ENCODE results near the gene SLC66A2. TPM values are rescaled to one million over a fixed set of nuclear protein-coding genes. Genes with fewer than 3 reads are reported as not detected.

Gene SLC66A2
- total and polyA plus RNA-seq, 2 experiments from 2014 or later = 33.1 to 67.0 TPM

- no peak overlapping the region for H3K9ac ChIP-seq
- H4K20me1 ChIP-seq (ENCODE audit: insufficient read depth) = no peaks in the 10 kb centered on the region
- H3K79me2 ChIP-seq (ENCODE audit: insufficient read depth) = no peaks in the 10 kb centered on the region
- H3K27me3 ChIP-seq (replicated peaks; ENCODE audit: insufficient read depth) = peaks cover 23% of the 10 kb centered on the region
- no peak overlapping the region for H2AFZ ChIP-seq
- no peak overlapping the region for H3K4me2 ChIP-seq (ENCODE audit: unreplicated experiment)
- 45 to 46% methylated on average over 19 of the region's 19 CpGs for WGBS, 2 experiments (ENCODE audit: low coverage in 1 of 2, low lambda C conversion rate in 2 of 2, missing lambda C conversion rate in 2 of 2)
- H3K4me3 ChIP-seq = no peak overlapping the region
- no peaks in the 10 kb centered on the region for H3K36me3 ChIP-seq (ENCODE audit: low read depth)
- no peaks in the 10 kb centered on the region for H3K4me1 ChIP-seq (ENCODE audit: insufficient read depth)
- H3K9me3 ChIP-seq (ENCODE audit: low read depth) = no peaks in the 10 kb centered on the region
- no peak for DNase-seq
- H3K27ac ChIP-seq = no peak overlapping the region
- TF ChIP-seq EZH2phosphoT487 (IDR thresholded peaks at IDR 0.05; ENCODE audit: insufficient read depth, low read depth) = no peak
- TF ChIP-seq EZH2 (IDR thresholded peaks at IDR 0.05; ENCODE audit: insufficient read depth, poor library complexity, severe bottlenecking) = no peak
- no peaks in the 10 kb centered on the region for H3F3A ChIP-seq (ENCODE audit: insufficient read depth)
- in situ Hi-C loops (cut with MboI) = no loop called here
- H3K9me2 ChIP-seq (ENCODE audit: insufficient read depth) = no peaks in the 10 kb centered on the region
Observed at GRCh38 chr18:79870301-79871025, 81.0 kb downstream of the SLC66A2 start.

DNA sequence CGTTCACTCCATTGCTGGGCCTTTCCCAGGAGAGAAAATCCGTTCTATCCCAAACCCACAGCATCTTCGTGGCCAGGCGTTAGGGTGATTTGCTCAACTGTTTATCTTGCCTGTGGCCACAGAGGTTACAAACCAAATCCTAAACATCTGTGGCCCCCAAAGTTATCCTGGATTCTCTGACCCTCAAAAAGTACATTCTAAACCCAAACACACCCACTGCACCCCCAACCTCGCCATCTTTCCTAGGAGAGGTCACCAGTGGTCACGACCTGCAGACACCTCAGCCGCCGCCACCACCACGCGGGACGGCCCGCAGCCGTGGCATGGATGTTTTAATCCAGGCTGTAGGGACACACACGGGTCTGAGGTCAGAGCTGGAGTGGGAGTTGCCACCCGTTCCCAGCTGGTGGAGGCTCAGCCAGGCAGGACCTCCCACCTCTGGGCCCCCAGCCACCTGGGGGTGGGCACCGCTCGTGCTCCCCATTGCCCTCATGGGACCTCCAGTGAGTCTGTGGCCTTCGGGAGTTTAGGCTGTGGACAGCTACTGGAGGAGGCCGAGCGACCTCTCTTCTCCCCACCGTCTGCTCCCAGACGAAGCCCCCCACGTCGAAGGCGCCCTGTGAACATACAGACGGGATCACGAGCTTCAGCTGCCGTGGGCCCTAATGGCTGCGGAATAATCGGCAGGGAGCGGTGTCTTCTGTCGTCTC is 81.7 kb downstream of the SLC66A2 start:
- TF ChIP-seq EZH2 (IDR thresholded peaks at IDR 0.05; ENCODE audit: insufficient read depth, poor library complexity, severe bottlenecking) (no peak), EZH2phosphoT487 (IDR thresholded peaks at IDR 0.05; ENCODE audit: insufficient read depth, low read depth) (no peak)
- in situ Hi-C loops (cut with MboI) = no loop called here
- no peaks in the 10 kb centered on the region for H3F3A ChIP-seq (ENCODE audit: insufficient read depth)

DNA sequence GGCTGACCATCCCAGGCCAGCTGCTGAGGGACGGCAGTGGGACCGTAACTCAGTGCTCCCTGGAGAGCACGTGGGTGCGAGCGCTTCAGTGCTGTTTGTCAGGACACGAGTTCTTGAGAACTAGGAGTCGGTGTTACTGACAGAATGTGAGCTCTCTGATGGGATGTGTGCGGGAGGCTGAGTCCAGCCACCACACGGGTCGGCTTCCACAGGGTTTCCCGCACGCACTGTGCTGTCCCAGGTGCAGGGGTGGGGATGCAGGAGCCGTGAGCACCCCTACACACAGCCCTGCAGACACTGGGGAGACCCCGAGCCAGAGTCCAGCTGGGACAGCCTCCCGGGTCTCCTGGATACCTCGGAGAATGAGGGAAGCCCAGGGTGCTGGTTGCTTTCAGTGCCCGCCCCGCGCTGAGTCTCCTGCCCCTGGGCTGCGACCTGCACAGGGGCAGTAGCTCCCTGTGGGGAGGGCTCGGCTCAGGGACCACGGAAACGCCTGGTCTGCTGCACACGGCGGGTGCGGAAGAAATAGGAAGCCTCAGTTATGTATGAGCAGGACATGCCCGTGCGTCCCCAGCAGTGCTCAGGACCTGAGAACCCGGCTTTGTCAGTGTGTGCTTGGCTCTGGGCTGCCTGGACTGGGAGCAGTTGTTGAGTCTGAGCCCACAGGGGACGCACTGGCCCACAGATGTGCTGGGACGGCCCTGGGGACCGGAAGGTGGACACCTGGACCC is 82.5 kb downstream of the SLC66A2 start:
- 68 to 72% methylated on average over 31 of the region's 32 CpGs for WGBS, 2 experiments (ENCODE audit: low coverage in 1 of 2, low lambda C conversion rate in 2 of 2, missing lambda C conversion rate in 2 of 2)

More for the DNA sequence above, 81.7 kb downstream of the SLC66A2 start:
- H4K20me1 ChIP-seq (ENCODE audit: insufficient read depth) = no peaks in the 10 kb centered on the region
- no peaks in the 10 kb centered on the region for H3K9me2 ChIP-seq (ENCODE audit: insufficient read depth)
- H3K4me2 ChIP-seq (ENCODE audit: unreplicated experiment) = no peak overlapping the region
- no peak for DNase-seq
- no peak overlapping the region for H2AFZ ChIP-seq
- no peaks in the 10 kb centered on the region for H3K36me3 ChIP-seq (ENCODE audit: low read depth)
- H3K9ac ChIP-seq = no peak overlapping the region
- H3K27ac ChIP-seq = no peak overlapping the region
- WGBS, 2 experiments (ENCODE audit: low coverage in 1 of 2, low lambda C conversion rate in 2 of 2, missing lambda C conversion rate in 2 of 2) = 71 to 72% methylated on average over 30 to 32 of the region's 32 CpGs
- peaks cover 23% of the 10 kb centered on the region for H3K27me3 ChIP-seq (replicated peaks; ENCODE audit: insufficient read depth)
- no peaks in the 10 kb centered on the region for H3K4me1 ChIP-seq (ENCODE audit: insufficient read depth)
- no peak overlapping the region for H3K4me3 ChIP-seq
- H3K79me2 ChIP-seq (ENCODE audit: insufficient read depth) = no peaks in the 10 kb centered on the region
- no peaks in the 10 kb centered on the region for H3K9me3 ChIP-seq (ENCODE audit: low read depth)

DNA sequence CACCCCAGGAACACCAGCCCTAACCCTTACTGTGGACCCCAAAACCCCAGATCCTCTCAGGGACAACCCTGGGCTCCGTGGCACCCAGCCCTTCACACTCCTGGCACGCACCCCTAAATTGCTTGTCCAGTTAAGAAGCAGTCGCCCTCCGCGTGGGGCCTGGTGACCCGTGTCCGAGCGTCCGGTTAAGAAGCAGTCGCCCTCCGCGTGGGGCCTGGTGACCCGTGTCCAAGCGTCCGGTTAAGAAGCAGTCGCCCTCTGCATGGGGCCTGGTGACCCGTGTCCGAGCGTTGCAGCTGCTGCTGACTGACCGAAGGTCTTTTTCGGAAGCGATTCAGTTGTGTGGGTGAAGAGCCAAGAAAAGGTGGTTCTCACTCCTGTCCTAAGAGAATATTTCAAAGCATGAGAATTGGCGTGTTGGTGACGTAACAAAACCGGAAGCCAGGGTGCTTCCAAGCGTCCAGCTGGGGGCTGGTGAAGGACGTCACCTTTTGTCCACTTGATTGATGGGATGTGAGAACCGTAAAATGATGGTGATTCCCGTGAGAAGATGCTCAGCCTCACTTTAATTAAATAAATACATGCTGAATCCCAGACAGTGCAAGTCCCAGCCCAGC is 83.2 kb downstream of the SLC66A2 start:
- in situ Hi-C loops (cut with MboI) = no loop called here
- WGBS, 2 experiments (ENCODE audit: low coverage in 1 of 2, low lambda C conversion rate in 2 of 2, missing lambda C conversion rate in 2 of 2) = 79 to 83% methylated on average over 29 of the region's 29 CpGs
- Histone ChIP-seq H3F3A (ENCODE audit: insufficient read depth) (no peaks in the 10 kb centered on the region), H3K27ac (no peak overlapping the region), H3K36me3 (ENCODE audit: low read depth) (no peaks in the 10 kb centered on the region), H4K20me1 (ENCODE audit: insufficient read depth) (no peaks in the 10 kb centered on the region), H3K4me1 (ENCODE audit: insufficient read depth) (no peaks in the 10 kb centered on the region), H2AFZ (no peak overlapping the region), H3K9ac (no peak overlapping the region), H3K27me3 (replicated peaks; ENCODE audit: insufficient read depth) (peaks cover 10% of the 10 kb centered on the region; the same call in 1 of the 2 replicates), H3K79me2 (ENCODE audit: insufficient read depth) (no peaks in the 10 kb centered on the region), H3K9me2 (ENCODE audit: insufficient read depth) (no peaks in the 10 kb centered on the region), H3K4me2 (ENCODE audit: unreplicated experiment) (no peak overlapping the region), H3K9me3 (ENCODE audit: low read depth) (no peaks in the 10 kb centered on the region), H3K4me3 (no peak overlapping the region)
- TF ChIP-seq EZH2 (IDR thresholded peaks at IDR 0.05; ENCODE audit: insufficient read depth, poor library complexity, severe bottlenecking) = no peak
- no peak for TF ChIP-seq EZH2phosphoT487 (IDR thresholded peaks at IDR 0.05; ENCODE audit: insufficient read depth, low read depth)
- DNase-seq = no peak

More for the DNA sequence above, 82.5 kb downstream of the SLC66A2 start:
- Histone ChIP-seq H3K9ac (no peak overlapping the region), H3K27ac (no peak overlapping the region), H3K4me3 (no peak overlapping the region), H4K20me1 (ENCODE audit: insufficient read depth) (no peaks in the 10 kb centered on the region), H3K9me3 (ENCODE audit: low read depth) (no peaks in the 10 kb centered on the region), H3K4me2 (ENCODE audit: unreplicated experiment) (no peak overlapping the region), H3K9me2 (ENCODE audit: insufficient read depth) (no peaks in the 10 kb centered on the region), H3K36me3 (ENCODE audit: low read depth) (no peaks in the 10 kb centered on the region), H3K79me2 (ENCODE audit: insufficient read depth) (no peaks in the 10 kb centered on the region), H3K27me3 (replicated peaks; ENCODE audit: insufficient read depth) (peaks cover 17% of the 10 kb centered on the region), H2AFZ (no peak overlapping the region), H3F3A (ENCODE audit: insufficient read depth) (no peaks in the 10 kb centered on the region), H3K4me1 (ENCODE audit: insufficient read depth) (no peaks in the 10 kb centered on the region)
- no peak for DNase-seq
- in situ Hi-C loops (cut with MboI) = no loop called here
- no peak for TF ChIP-seq EZH2phosphoT487 (IDR thresholded peaks at IDR 0.05; ENCODE audit: insufficient read depth, low read depth)
- no peak for TF ChIP-seq EZH2 (IDR thresholded peaks at IDR 0.05; ENCODE audit: insufficient read depth, poor library complexity, severe bottlenecking)

All from GM23248 (cell line).